GM12873 (cell line): ENCODE measurements around the gene CCN5.

ENCODE experiments used
- TF ChIP-seq, protein P1 (sequence below): IDR thresholded peaks from 2 replicates; pipeline ENCODE4 v1.5.1; 2012; ENCODE audit warnings: low read depth, mild to moderate bottlenecking, moderate library complexity, low read length, control low read depth; ENCODE audit not compliant: insufficient read depth; ENCODE audit errors: missing control alignments

CCN5 gene

GRCh38 chr20:44728801-44729443 lies 13.8 kb downstream of the CCN5 start:
- TF ChIP-seq, protein P1, sequence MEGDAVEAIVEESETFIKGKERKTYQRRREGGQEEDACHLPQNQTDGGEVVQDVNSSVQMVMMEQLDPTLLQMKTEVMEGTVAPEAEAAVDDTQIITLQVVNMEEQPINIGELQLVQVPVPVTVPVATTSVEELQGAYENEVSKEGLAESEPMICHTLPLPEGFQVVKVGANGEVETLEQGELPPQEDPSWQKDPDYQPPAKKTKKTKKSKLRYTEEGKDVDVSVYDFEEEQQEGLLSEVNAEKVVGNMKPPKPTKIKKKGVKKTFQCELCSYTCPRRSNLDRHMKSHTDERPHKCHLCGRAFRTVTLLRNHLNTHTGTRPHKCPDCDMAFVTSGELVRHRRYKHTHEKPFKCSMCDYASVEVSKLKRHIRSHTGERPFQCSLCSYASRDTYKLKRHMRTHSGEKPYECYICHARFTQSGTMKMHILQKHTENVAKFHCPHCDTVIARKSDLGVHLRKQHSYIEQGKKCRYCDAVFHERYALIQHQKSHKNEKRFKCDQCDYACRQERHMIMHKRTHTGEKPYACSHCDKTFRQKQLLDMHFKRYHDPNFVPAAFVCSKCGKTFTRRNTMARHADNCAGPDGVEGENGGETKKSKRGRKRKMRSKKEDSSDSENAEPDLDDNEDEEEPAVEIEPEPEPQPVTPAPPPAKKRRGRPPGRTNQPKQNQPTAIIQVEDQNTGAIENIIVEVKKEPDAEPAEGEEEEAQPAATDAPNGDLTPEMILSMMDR, result no peak

DNA sequence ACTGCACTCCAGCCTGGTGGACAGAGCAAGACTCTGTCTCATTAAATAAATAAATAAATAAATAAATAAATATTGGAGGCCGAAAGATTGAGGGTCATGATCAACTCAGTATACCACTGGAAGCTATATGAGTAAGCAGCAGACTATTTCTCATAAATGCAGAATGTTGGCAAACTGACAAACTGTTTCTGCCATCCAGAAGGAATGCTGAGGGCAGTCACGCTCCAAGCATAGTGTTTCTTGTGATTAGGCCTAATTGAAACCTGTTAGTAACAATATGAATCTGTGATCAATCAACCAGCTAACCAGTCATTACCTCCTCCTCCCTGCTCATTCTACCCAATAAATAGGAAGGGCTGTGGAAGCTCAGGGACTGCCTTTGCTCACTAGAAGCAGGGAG lies 15.3 kb downstream of the CCN5 start:
- TF ChIP-seq, protein P1, result no peak

DNA sequence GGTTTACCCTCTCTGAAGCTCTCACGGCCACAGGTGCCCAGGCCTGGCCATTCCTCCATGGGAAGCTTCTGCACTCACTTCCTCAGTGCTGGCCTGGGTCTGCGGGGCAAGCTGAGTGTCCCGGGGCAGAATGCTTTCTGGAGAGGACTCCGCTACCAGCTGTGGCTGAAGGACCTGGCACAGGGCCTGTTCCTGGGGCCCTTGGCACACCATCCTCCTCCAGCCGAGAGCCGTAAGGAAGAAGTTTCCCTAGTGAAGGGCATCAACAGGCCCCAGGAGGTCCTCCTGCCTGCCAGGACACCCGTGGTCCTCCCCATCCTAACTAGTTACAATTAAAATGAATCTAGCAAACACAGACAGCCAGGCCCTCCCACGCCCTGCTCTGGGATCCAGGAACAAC lies 16.5 kb downstream of the CCN5 start:
- TF ChIP-seq, protein P1, result no peak

- TF ChIP-seq, protein P1, result no peak
These were observed 17.2 kb downstream of the CCN5 start for GRCh38 chr20:44732327-44732726.

GRCh38 chr20:44733341-44734069 lies 18.3 kb downstream of the CCN5 start:
- TF ChIP-seq, protein P1, result peak; percentile 92

- TF ChIP-seq, protein P1, result peak; percentile 30
These were observed 19.8 kb downstream of the CCN5 start for GRCh38 chr20:44734938-44735337.

DNA sequence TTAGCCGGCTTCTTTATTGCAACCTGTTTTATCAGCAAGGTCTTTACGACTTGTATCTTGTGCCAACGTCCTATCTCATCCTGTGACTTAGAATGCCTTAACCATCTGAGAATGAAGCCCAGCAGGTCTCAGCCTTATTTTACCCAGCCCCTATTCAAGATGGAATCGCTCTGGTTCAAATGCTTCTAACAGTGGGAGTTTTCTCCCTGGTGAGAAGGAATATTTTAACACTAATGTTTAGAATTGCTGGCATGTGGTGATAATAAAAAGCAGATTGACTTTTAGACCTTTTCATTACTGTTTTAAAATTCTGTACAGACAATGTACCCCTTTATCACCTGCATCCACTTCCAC lies 20.6 kb downstream of the CCN5 start:
- TF ChIP-seq, protein P1, result no peak
